H1 (cell line): ENCODE results near the gene THEM5. TPM values are rescaled to one million over a fixed set of nuclear protein-coding genes. Genes with fewer than 3 reads are reported as not detected.

ENCODE experiments used
- CBX5 ChIP-seq: fragments of 300-800, 300-1000 bp; sonication (generic); IDR thresholded peaks from 2 replicates; pipeline ENCODE4 v1.7.1; 2016; ENCODE audit warnings: antibody characterized with exemption, low read length, low read depth
- EGR1 ChIP-seq: IDR thresholded peaks from 2 replicates; pipeline ENCODE4 v1.6.1; 2011; ENCODE audit warnings: low read depth, low read length, borderline replicate concordance
- EP300 ChIP-seq, 2 experiments: IDR thresholded peaks; 1 replicate in 1 of 2; 2 replicates in 1 of 2; pipeline ENCODE4 v1.6.1; 2011 to 2012; ENCODE audit warnings: low read depth in 2 of 2, low read length in 2 of 2, mild to moderate bottlenecking in 2 of 2, borderline replicate concordance in 1 of 2, inconsistent platforms in 1 of 2, moderate library complexity in 1 of 2
- FOSL1 ChIP-seq: IDR thresholded peaks from 2 replicates; pipeline ENCODE4 v1.6.1; 2011; ENCODE audit warnings: mild to moderate bottlenecking, low read depth, low read length, moderate library complexity; ENCODE audit not compliant: insufficient read depth
- HDAC6 ChIP-seq: IDR thresholded peaks from one replicate; pipeline ENCODE4 v1.7.1; 2012; ENCODE audit warnings: low read depth, mild to moderate bottlenecking, inconsistent platforms, low read length, moderate library complexity
- KDM5A ChIP-seq: fragments of 200-600 bp; IDR thresholded peaks from 2 replicates; pipeline ENCODE4 v1.7.1; 2012; ENCODE audit warnings: mild to moderate bottlenecking, low read length, inconsistent platforms, mixed read lengths
- MAX ChIP-seq: IDR thresholded peaks from 2 replicates; pipeline ENCODE4 v1.6.1; 2012; ENCODE audit warnings: inconsistent platforms
- POU5F1 ChIP-seq: IDR thresholded peaks from 2 replicates; pipeline ENCODE4 v1.6.1; 2011; ENCODE audit warnings: low read depth, mild to moderate bottlenecking, low read length, moderate library complexity
- RBBP5 ChIP-seq: IDR thresholded peaks from 2 replicates; pipeline ENCODE4 v1.7.1; 2012; ENCODE audit warnings: low read depth, mild to moderate bottlenecking, inconsistent platforms, low read length, moderate library complexity, borderline replicate concordance
- RXRA ChIP-seq: IDR thresholded peaks from 2 replicates; pipeline ENCODE4 v1.6.1; 2011; ENCODE audit warnings: low read depth, mild to moderate bottlenecking, low read length, moderate library complexity; ENCODE audit not compliant: insufficient read depth
- SIRT6 ChIP-seq: IDR thresholded peaks from one replicate; pipeline ENCODE4 v1.7.1; 2012; ENCODE audit warnings: low read length, inconsistent platforms
- SP1 ChIP-seq: IDR thresholded peaks from 2 replicates; pipeline ENCODE4 v1.6.1; 2011; ENCODE audit warnings: low read depth, low read length
- SP2 ChIP-seq: IDR thresholded peaks from 2 replicates; pipeline ENCODE4 v1.6.1; 2012; ENCODE audit warnings: mild to moderate bottlenecking, low read length, inconsistent platforms
- TAF7 ChIP-seq: optimal IDR thresholded peaks from 2 replicates; pipeline ENCODE3; 2011; ENCODE audit warnings: low read depth, mild to moderate bottlenecking, inconsistent platforms, low read length, moderate library complexity, borderline replicate concordance
- TBP ChIP-seq: IDR thresholded peaks from 2 replicates; pipeline ENCODE4 v1.6.1; 2011; ENCODE audit warnings: low read depth, low read length, improper control_type of control experiment
- YY1 ChIP-seq: IDR thresholded peaks from 2 replicates; pipeline ENCODE4 v1.6.1; 2011; ENCODE audit warnings: low read depth, mild to moderate bottlenecking, low read length
- polyA plus RNA-seq, 7 experiments: library from polyadenylated mRNA; depleted of rRNA in 3 of 7; stranded (reverse) in 5 of 7; unstranded in 2 of 7; fragments of >200 nt in 5 of 7; fragments of 200-250 nt in 2 of 7; gene quantifications; 1 replicate in 5 of 7; 2 replicates in 1 of 7; 4 replicates in 1 of 7; pipeline versions ENCODE4 v1.2.1 to v1.2.3, GENCODE V29; 2011 to 2013; ENCODE audit warnings: missing spikeins in 2 of 7, mixed read lengths in 2 of 7
- total RNA-seq: library from RNA; stranded (reverse); fragmentation: NEBNext Ultra II Directional; extraction: Animal tissue kit (Norgen Biotek cat#: 25700); gene quantifications from 2 replicates; pipeline ENCODE4 v1.2.1, GENCODE V29; 2021

THEM5 gene
- total and polyA plus RNA-seq, 2 of the 8 experiments (the other 6 are each of a cell fraction or from before 2014, with no cell fraction given) = not detected

GRCh38 chr1:151837884-151838221 is 15.7 kb downstream of the THEM5 start (continued):
- no peak for TF ChIP-seq SP1
- TF ChIP-seq KDM5A = no peak
- TF ChIP-seq YY1 = no peak
- peak; percentile 86 for TF ChIP-seq MAX
- TF ChIP-seq EGR1 = no peak
- TF ChIP-seq RBBP5 = no peak
- TF ChIP-seq SIRT6 = no peak
- TF ChIP-seq HDAC6 = no peak
- TF ChIP-seq EP300 (IDR thresholded peaks at IDR 0.05; ENCODE audit: borderline replicate concordance in 1 of 2, low read depth in 2 of 2, low read length in 2 of 2) = no peak
- TF ChIP-seq TBP = no peak
- no peak for TF ChIP-seq CBX5
- no peak for TF ChIP-seq POU5F1
- no peak for TF ChIP-seq SP2
- no peak for TF ChIP-seq RXRA
- no peak for TF ChIP-seq FOSL1
- no peak for TF ChIP-seq TAF7
- TF ChIP-seq, all 59 proteins: peak for 4
